AG08396 (cell line): ENCODE data around the gene LILRB4.
A peak's percentile ranks its signal among the peaks of the same experiment; 100 is the strongest.
"Not testable (repeated sequence)": the region's sequence is repeated elsewhere in the genome, so short reads cannot be mapped to it uniquely, and the experiment has no call there.

Source experiments
- DNase-seq: peaks from one replicate; pipeline ENCODE4 v3.0.0; 2012; ENCODE audit warnings: low spot score, mixed read lengths

Gene LILRB4

GRCh38 chr19:54650108-54650655 lies 12.6 kb upstream of the LILRB4 start:
- no peak for DNase-seq

- DNase-seq: peak; percentile 17
Measured at GRCh38 chr19:54653181-54653809, 9.5 kb upstream of the LILRB4 start.

- no peak for DNase-seq
Measured at GRCh38 chr19:54654447-54655321, 8.1 kb upstream of the LILRB4 start.

- no peak for DNase-seq
Measured at GRCh38 chr19:54659300-54659699, 3.5 kb upstream of the LILRB4 start.

GRCh38 chr19:54660306-54660705 lies 2.5 kb upstream of the LILRB4 start:
- DNase-seq: no peak

- no peak for DNase-seq
Measured at GRCh38 chr19:54660964-54661363, 1.8 kb upstream of the LILRB4 start.

GRCh38 chr19:54661846-54662481 lies 821 bp upstream of the LILRB4 start:
- no peak for DNase-seq

GRCh38 chr19:54665530-54665929 lies 2.7 kb downstream of the LILRB4 start:
- DNase-seq: no peak

GRCh38 chr19:54667217-54667616 lies 4.4 kb downstream of the LILRB4 start:
- no peak for DNase-seq

- DNase-seq: no peak
Measured at GRCh38 chr19:54668353-54668752, 5.6 kb downstream of the LILRB4 start.

GRCh38 chr19:54670576-54671357 lies 8.0 kb downstream of the LILRB4 start:
- no peak for DNase-seq

- DNase-seq: no peak
Measured at GRCh38 chr19:54673222-54673621, 10.4 kb downstream of the LILRB4 start.

- no peak for DNase-seq
Measured at GRCh38 chr19:54674021-54674617, 11.3 kb downstream of the LILRB4 start.

- DNase-seq: peak; percentile 40
Measured at GRCh38 chr19:54676210-54676834, 13.5 kb downstream of the LILRB4 start.

GRCh38 chr19:54677217-54677616 lies 14.4 kb downstream of the LILRB4 start:
- no peak for DNase-seq

- DNase-seq: not testable (repeated sequence)
Measured at GRCh38 chr19:54681596-54681995, 18.8 kb downstream of the LILRB4 start.

GRCh38 chr19:54682306-54682856 lies 19.6 kb downstream of the LILRB4 start:
- DNase-seq: no peak

GRCh38 chr19:54684527-54684926 lies 21.7 kb downstream of the LILRB4 start:
- DNase-seq: peak; percentile 8

- no peak for DNase-seq
Measured at GRCh38 chr19:54691582-54692297, 29.0 kb downstream of the LILRB4 start.

- no peak for DNase-seq
Measured at GRCh38 chr19:54692298-54692615, 29.5 kb downstream of the LILRB4 start.
